IPS-15b (cell line): ENCODE data around the gene SETD1B.

ENCODE experiments used
- H3K27me3 ChIP-seq: one replicate; pipeline ENCODE4 v1.6.1; 2013; ENCODE audit warnings: low read length; ENCODE audit not compliant: control insufficient read depth, insufficient read depth
- H3K36me3 ChIP-seq: one replicate; pipeline ENCODE4 v1.6.1; 2013; ENCODE audit warnings: low read length; ENCODE audit not compliant: control insufficient read depth, insufficient read depth
- H3K4me1 ChIP-seq: one replicate; pipeline ENCODE4 v1.6.1; 2013; ENCODE audit warnings: mild to moderate bottlenecking, low read length; ENCODE audit not compliant: control insufficient read depth, insufficient read depth
- H3K4me3 ChIP-seq: one replicate; pipeline ENCODE4 v1.5.1; 2013; ENCODE audit warnings: low read depth, low read length
- H3K9ac ChIP-seq: one replicate; pipeline ENCODE4 v1.6.1; 2013; ENCODE audit warnings: low read depth, mild to moderate bottlenecking, low read length
- H3K9me3 ChIP-seq: one replicate; pipeline ENCODE4 v1.6.1; 2013; ENCODE audit warnings: mild to moderate bottlenecking, low read length; ENCODE audit not compliant: control insufficient read depth, insufficient read depth

Gene SETD1B

DNA sequence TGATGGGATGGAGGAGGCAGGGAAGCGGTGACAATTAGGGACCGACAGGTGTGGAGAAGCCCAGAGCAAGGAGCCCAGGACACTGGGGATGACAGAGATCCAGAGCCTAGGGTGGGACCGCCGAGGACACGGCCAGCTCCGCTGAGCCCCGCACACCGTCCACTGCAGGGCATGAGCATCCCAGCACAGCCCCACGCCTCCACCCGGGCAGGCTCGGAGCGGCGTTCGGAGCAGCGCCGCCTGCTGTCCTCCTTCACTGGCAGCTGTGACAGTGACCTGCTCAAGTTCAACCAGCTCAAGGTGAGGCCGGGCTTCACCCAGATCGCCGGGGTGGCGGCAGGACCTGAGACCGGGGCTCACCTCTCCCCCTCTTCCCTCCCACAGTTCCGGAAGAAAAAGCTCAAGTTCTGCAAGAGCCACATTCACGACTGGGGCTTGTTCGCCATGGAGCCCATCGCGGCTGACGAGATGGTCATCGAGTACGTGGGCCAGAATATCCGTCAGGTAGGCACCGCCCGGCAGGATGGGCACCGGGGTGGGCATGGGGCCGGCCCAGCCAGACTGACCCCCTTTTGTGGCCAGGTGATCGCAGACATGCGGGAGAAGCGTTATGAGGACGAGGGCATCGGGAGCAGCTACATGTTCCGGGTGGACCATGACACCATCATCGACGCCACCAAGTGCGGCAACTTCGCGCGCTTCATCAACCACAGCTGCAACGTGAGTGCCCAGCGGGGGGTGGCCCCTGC, 23.7 kb downstream of the SETD1B start:
- no peaks in the 10 kb centered on the region for H3K27me3 ChIP-seq
- no peaks in the 10 kb centered on the region for H3K4me1 ChIP-seq
- no peak overlapping the region for H3K4me3 ChIP-seq
- H3K9ac ChIP-seq, result no peak overlapping the region
- H3K9me3 ChIP-seq, result no peaks in the 10 kb centered on the region
- peaks cover 47% of the 10 kb centered on the region for H3K36me3 ChIP-seq

DNA sequence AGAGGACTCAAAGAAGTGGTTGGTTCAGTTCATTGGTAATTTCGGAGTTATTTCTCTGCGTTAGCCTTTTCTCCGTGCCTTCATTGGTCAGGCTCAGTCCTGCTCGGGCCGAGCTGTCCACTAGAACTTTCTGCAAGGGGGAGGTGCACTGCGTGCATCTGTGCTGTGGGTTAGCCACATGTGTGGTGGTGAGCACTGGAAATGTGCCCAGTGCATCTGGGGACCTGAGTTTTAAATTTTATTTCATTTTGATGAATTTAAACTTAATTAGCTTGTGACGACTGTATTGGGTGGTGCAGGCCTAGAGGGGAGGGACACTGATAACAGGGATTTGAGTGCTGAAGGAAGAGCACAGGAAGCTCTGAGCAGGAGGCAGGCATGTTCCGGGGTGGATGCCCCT, 24.5 kb downstream of the SETD1B start:
- Histone ChIP-seq H3K27me3 (no peaks in the 10 kb centered on the region), H3K4me3 (no peak overlapping the region), H3K4me1 (no peaks in the 10 kb centered on the region), H3K36me3 (peaks cover 42% of the 10 kb centered on the region), H3K9me3 (no peaks in the 10 kb centered on the region), H3K9ac (no peak overlapping the region)

DNA sequence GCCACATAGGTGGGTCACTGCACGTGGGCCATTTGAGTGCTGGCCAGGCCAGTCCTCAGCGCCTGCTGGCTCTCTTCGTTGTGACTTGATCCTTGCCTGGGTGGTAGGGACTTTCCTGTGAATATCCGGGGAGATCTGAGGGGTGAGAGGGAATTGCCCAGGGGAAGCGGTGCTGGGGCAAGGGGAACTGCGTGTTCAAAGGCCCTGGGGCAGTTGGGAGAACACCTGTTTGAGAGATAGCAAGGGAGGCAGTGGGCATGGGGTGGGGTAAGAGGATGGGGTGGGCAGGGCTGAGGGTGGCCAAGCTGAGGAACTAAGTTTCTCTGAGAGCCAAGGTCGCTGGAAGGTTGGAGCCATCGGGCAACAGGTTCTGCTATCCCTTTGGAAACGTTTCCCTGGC, 25.0 kb downstream of the SETD1B start:
- H3K27me3 ChIP-seq, result no peaks in the 10 kb centered on the region
- H3K4me1 ChIP-seq, result no peaks in the 10 kb centered on the region
- no peak overlapping the region for H3K4me3 ChIP-seq
- H3K9me3 ChIP-seq, result no peaks in the 10 kb centered on the region
- peaks cover 37% of the 10 kb centered on the region for H3K36me3 ChIP-seq
- no peak overlapping the region for H3K9ac ChIP-seq

DNA sequence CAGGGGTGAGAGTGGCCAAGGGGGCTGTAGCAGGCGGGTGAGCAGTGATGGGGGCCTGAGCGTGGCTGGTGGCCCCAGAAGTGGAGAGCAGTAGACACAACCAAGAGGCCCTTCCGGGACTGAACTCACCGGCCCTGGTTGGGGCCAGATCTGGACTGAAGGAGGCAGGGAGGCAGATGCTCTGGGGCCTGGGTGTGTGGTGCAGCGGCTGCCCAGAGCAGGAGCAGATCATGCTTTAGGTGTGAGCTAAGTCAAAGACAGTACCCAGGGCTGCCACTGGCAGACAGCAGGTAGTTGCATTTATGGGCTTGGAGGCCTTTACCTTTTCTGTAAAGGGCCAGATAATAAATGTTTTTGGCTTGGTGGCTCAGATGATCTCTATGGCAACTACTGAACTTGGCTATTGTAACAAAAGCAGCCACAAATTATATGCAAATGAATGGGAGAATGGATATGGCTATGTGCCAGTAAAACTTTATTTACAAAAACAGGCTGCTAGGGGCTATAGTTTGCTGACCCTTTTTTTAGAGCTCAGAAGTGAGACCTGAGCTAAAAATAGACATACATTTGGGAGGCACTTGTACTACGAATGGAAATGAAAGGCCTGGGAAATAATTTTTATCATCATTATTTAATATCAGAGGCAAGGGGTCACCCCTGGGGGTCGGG, 25.6 kb downstream of the SETD1B start:
- Histone ChIP-seq H3K9me3 (no peaks in the 10 kb centered on the region), H3K4me3 (no peak overlapping the region), H3K9ac (no peak overlapping the region), H3K4me1 (no peaks in the 10 kb centered on the region), H3K36me3 (peaks cover 36% of the 10 kb centered on the region), H3K27me3 (no peaks in the 10 kb centered on the region)

DNA sequence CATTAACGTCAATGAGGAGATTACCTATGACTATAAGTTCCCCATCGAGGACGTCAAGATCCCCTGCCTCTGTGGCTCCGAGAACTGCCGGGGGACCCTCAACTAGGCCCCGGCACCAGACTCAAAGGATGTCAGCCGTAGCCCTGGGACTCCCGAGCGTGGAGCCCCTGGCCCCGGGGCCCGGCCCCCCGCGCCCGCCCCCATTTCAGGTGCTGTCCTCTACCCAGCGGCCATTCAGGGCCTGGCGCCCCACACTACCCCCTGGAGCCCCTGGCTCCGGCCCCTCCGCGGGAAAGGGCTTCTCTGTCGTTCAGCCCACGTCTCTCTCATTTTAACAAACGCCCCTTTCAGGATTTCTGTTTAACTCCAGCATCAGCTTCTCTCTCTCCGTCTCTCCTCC, 26.3 kb downstream of the SETD1B start:
- H3K9ac ChIP-seq, result no peak overlapping the region
- no peak overlapping the region for H3K4me3 ChIP-seq
- H3K27me3 ChIP-seq, result no peaks in the 10 kb centered on the region
- peaks cover 32% of the 10 kb centered on the region for H3K36me3 ChIP-seq
- no peaks in the 10 kb centered on the region for H3K9me3 ChIP-seq
- no peaks in the 10 kb centered on the region for H3K4me1 ChIP-seq

DNA sequence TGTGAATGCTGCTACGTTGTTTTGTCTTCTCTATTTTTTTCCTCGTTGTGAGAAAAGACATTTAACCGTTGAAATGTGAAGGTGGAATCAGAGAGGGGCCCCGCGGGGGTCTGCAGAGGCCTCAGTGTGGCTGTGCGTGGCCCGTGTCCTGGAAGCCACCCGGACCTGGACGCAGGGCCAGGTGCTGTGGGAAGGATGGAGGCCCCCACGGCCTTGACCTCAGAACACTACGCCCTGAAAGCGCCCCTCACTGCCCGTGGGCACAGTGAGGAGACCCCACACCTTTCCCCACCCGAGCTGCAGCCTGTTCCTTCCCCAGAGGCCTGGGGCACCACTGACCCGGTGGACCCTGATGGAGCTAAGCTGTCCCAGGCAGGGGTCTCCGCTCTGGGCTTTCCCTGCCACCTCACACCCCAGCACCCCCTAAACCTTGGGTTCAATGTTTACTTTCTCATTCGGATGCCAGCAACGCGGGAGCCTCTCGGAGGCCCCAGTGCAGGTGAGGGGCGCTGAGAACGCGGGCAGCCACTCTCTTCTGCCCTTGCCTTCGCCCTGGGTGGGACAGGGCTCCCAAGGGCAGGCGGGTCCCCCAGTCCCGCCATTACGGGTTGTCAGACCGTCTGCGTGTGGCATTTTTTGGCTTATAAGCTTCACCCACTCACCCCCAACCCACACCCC, 26.9 kb downstream of the SETD1B start:
- peaks cover 32% of the 10 kb centered on the region for H3K36me3 ChIP-seq
- no peaks in the 10 kb centered on the region for H3K9me3 ChIP-seq
- no peak overlapping the region for H3K9ac ChIP-seq
- no peaks in the 10 kb centered on the region for H3K27me3 ChIP-seq
- no peak overlapping the region for H3K4me3 ChIP-seq
- no peaks in the 10 kb centered on the region for H3K4me1 ChIP-seq

DNA sequence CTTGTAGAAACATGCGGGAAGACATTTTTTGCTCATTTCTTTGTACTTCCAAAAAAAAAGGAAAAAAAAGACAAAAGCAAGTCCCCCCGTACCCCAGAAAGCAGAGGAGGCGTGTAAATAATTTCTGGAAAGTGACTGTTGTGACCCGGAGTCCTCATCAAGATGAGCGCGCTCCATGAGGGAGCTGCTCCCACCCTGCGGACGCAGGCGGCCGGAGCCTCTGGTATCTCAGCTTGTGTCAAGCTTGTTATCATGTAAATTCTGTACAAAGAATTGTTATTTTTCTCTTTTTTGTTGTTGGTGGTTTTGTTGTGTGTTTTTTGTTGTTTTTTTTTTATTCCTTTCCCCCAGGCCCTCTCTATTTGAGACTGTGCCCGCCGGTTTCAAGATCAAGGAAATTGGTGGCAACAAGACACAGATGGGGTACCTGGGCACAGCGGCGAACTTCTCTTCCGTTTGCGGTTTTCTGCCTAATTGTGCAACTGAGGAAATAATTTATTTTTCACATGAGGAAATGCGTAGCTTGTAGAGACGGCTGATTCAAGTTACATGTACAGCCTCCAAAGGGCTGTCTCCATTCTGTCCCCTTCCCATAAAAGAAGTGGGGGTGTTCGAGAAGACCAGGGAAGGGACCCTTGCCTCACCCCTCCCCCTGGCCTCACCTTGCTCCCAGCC, 27.9 kb downstream of the SETD1B start:
- Histone ChIP-seq H3K9ac (no peak overlapping the region), H3K4me1 (no peaks in the 10 kb centered on the region), H3K27me3 (no peaks in the 10 kb centered on the region), H3K4me3 (no peak overlapping the region), H3K9me3 (no peaks in the 10 kb centered on the region), H3K36me3 (peaks cover 25% of the 10 kb centered on the region)

DNA sequence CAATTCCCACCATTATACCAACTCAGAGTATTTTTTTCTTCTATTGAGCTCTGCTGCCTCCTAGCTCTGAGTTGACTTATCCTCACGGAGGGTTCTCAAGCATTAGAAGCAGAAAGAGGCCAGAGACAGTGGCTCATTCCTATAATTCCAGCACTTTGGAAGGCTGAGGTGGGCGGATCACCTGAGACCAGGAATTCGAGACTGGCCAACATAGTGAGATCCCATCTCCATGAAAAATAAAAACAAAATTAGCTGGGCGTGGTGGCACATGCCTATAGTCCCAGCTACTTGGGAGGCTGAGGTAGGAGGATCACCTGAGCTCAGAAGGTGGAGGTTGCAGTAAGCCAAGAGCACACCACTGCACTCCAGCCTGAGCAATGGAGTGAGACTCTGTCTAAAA, 33.9 kb downstream of the SETD1B start:
- Histone ChIP-seq H3K4me3 (no peak overlapping the region), H3K9ac (no peak overlapping the region), H3K4me1 (no peaks in the 10 kb centered on the region), H3K9me3 (no peaks in the 10 kb centered on the region), H3K36me3 (no peaks in the 10 kb centered on the region), H3K27me3 (no peaks in the 10 kb centered on the region)

DNA sequence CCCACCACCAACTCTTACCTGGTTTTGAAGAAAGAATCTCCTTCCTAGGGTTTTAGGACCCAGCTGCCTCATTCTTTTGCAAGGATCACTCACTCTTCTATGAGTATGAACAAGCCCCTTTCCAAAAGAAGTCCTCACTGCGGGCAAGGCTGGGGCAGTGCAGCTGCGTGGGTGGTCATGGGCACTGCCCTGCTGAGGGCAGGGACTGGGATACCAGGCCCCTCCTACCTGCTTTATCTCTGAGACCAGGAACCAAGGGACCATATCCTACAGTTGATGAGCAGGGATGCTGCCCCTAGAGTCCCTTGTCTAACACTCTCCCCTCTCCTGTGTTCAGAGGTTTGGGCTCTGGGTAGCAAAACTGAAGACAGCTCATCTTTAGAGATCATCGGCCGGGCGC, 34.3 kb downstream of the SETD1B start:
- no peaks in the 10 kb centered on the region for H3K9me3 ChIP-seq
- no peaks in the 10 kb centered on the region for H3K4me1 ChIP-seq
- no peaks in the 10 kb centered on the region for H3K27me3 ChIP-seq
- no peaks in the 10 kb centered on the region for H3K36me3 ChIP-seq
- H3K4me3 ChIP-seq, result no peak overlapping the region
- no peak overlapping the region for H3K9ac ChIP-seq

DNA sequence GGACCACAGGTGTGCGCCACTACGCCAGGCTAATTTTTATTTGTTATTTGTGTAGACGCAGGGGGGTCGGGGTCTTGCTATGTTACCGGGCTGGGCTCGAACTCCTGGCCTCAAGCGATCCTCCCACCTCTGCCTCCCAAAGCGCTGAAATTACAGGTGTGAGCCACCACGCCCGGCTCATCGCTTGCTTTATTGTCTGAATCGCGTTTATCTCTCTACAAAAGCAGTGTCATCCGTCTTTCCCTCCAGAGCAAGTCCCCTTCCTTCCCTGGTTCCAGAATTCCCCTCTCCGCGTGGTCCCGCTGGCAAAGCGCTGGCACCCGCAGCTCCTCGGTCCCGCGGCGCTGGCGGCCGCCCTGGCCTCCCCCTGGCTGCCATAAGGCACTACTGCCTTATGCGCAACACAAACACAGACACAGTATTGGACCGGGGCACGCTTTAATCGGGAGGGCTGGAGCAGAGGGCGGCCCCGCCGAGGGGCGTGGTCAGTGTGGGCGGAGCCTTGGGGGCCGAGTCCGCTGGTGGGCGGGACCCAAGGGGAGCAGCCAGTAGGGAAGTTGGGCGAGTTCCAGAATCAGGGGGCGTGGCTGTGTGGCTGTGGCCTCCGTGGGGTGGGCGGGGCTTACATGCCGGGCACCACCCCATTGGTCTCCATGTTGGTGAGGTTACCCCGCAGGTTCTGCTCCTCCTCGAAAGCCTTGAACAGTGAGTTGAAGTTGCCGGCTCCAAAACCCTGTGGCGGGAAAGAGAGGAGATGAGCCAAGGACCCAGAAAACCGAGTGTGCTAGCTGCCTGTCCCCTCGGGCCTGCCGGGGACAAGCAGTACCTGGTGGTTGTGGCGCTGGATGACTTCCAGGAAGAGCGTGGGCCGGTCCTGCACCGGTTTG, 35.5 kb downstream of the SETD1B start:
- no peaks in the 10 kb centered on the region for H3K4me1 ChIP-seq

More for the DNA sequence above, 35.5 kb downstream of the SETD1B start:
- Histone ChIP-seq H3K36me3 (no peaks in the 10 kb centered on the region), H3K9ac (peak overlapping the region; percentile 88), H3K9me3 (no peaks in the 10 kb centered on the region), H3K4me3 (peak overlapping the region; percentile 84), H3K27me3 (no peaks in the 10 kb centered on the region)
